Measurements from ENCODE around the gene SMC6.

DNA sequence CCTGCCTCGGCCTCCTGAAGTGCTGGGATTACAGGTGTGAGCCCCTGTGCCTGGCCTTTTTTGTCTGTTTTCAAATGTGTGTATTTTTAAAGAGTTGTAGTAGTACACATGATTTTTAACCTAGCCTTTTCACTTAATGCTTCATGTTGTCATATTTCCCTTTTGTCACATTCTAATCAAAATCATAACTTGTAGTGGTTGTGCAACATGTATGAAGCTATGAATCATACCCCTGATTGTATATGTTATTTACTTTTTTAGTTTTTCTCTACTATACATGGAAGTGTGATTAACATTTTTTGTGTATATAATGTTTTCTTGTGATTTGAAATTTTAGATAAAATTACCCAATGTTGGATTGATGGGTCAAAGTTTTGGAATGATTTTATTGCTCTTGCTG is 8.8 kb upstream of the SMC6 start:
- TF ChIP-seq, protein P1, sequence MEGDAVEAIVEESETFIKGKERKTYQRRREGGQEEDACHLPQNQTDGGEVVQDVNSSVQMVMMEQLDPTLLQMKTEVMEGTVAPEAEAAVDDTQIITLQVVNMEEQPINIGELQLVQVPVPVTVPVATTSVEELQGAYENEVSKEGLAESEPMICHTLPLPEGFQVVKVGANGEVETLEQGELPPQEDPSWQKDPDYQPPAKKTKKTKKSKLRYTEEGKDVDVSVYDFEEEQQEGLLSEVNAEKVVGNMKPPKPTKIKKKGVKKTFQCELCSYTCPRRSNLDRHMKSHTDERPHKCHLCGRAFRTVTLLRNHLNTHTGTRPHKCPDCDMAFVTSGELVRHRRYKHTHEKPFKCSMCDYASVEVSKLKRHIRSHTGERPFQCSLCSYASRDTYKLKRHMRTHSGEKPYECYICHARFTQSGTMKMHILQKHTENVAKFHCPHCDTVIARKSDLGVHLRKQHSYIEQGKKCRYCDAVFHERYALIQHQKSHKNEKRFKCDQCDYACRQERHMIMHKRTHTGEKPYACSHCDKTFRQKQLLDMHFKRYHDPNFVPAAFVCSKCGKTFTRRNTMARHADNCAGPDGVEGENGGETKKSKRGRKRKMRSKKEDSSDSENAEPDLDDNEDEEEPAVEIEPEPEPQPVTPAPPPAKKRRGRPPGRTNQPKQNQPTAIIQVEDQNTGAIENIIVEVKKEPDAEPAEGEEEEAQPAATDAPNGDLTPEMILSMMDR (IDR thresholded peaks at IDR 0.05; ENCODE audit: poor library complexity, severe bottlenecking) = no peak
- TF ChIP-seq EP300 (conservative IDR thresholded peaks at IDR 0.05; ENCODE audit: poor library complexity, severe bottlenecking) (no peak), RAD21 (conservative IDR thresholded peaks at IDR 0.05) (no peak), MXI1 (conservative IDR thresholded peaks at IDR 0.05; ENCODE audit: poor library complexity, severe bottlenecking) (no peak), POLR2AphosphoS5 (IDR thresholded peaks at IDR 0.05) (no peak), TAF1 (IDR thresholded peaks at IDR 0.05; ENCODE audit: low read depth) (no peak)
- TF ChIP-seq, protein P2, sequence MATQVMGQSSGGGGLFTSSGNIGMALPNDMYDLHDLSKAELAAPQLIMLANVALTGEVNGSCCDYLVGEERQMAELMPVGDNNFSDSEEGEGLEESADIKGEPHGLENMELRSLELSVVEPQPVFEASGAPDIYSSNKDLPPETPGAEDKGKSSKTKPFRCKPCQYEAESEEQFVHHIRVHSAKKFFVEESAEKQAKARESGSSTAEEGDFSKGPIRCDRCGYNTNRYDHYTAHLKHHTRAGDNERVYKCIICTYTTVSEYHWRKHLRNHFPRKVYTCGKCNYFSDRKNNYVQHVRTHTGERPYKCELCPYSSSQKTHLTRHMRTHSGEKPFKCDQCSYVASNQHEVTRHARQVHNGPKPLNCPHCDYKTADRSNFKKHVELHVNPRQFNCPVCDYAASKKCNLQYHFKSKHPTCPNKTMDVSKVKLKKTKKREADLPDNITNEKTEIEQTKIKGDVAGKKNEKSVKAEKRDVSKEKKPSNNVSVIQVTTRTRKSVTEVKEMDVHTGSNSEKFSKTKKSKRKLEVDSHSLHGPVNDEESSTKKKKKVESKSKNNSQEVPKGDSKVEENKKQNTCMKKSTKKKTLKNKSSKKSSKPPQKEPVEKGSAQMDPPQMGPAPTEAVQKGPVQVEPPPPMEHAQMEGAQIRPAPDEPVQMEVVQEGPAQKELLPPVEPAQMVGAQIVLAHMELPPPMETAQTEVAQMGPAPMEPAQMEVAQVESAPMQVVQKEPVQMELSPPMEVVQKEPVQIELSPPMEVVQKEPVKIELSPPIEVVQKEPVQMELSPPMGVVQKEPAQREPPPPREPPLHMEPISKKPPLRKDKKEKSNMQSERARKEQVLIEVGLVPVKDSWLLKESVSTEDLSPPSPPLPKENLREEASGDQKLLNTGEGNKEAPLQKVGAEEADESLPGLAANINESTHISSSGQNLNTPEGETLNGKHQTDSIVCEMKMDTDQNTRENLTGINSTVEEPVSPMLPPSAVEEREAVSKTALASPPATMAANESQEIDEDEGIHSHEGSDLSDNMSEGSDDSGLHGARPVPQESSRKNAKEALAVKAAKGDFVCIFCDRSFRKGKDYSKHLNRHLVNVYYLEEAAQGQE (IDR thresholded peaks at IDR 0.05; ENCODE audit: borderline replicate concordance) = no peak

All from neural cell (in vitro differentiated cells).